ENCODE measurements around the gene GSK3B. TPM values are rescaled to one million over a fixed set of nuclear protein-coding genes. Genes with fewer than 3 reads are reported as not detected.
A peak's percentile ranks its signal among the peaks of the same experiment; 100 is the strongest.

The GSK3B gene
- total and polyA plus RNA-seq, 2 donors (not counting 3 experiments of a cell fraction or from before 2014, with no cell fraction given) = 22.1 to 50.1 TPM

- Histone ChIP-seq H4K20me1 (replicated peaks; ENCODE audit: control insufficient read depth, extremely low read depth, insufficient read depth, low read length) (peaks cover 28% of the 10 kb centered on the region), H3K4me2 (ENCODE audit: insufficient read depth, low read length) (peak overlapping the region; percentile 99), H3K36me3 (ENCODE audit: control insufficient read depth in 2 of 2, extremely low read depth in 1 of 2, insufficient read depth in 2 of 2, low read length in 2 of 2) (no peaks in the 10 kb centered on the region), H3K4me3 (replicated peaks in 1 of 3; ENCODE audit: insufficient read depth in 1 of 3, low read depth in 1 of 3, low read length in 3 of 3) (peak overlapping the region; percentile 79 to 100 (median 99)), H3K27me3 (ENCODE audit: control insufficient read depth in 2 of 2, insufficient read depth in 2 of 2, low read length in 2 of 2) (no peaks in the 10 kb centered on the region), H3K79me2 (ENCODE audit: control insufficient read depth, insufficient read depth, low read length) (peaks cover 66% of the 10 kb centered on the region), H3K9ac (replicated peaks; ENCODE audit: extremely low read depth, insufficient read depth, low read length) (peak overlapping the region; percentile 100), H3K9me3 (replicated peaks; ENCODE audit: control insufficient read depth, insufficient read depth, low read length) (no peaks in the 10 kb centered on the region), H3K27ac (ENCODE audit: insufficient read depth, low read depth, low read length) (peak overlapping the region; percentile 77), H3K9me1 (replicated peaks; ENCODE audit: control insufficient read depth, extremely low read depth, insufficient read depth, low read length) (peaks cover 4% of the 10 kb centered on the region), H2AFZ (ENCODE audit: low read depth, low read length) (peak overlapping the region; percentile 11), H3K4me1 (ENCODE audit: control insufficient read depth, extremely low read depth, insufficient read depth, low read length) (peaks cover 35% of the 10 kb centered on the region)
- CTCF ChIA-PET = interaction anchor here (0.8 to 1.8 kb wide), 6 partner anchors 44 to 201 kb away, joined by 3 to 11 read pairs (median 4); no protein-coding TSS in a partner anchor
- dilution Hi-C loops (cut with MboI; ENCODE audit: extremely low pct_ligation_motif_present, low sequenced_read_pairs) (no loop called here), intact Hi-C loops (cut with micrococcal nuclease) (loop anchor here (1.0 to 5.0 kb wide), 5 partner anchors 104 to 416 kb away; partner anchors contain the start of gene COX17)
- TSS peak; percentile 23 for BruUV-seq (replicated peaks)
- POLR2A ChIA-PET = interaction anchor here (0.6 to 3.3 kb wide), 3 partner anchors 14 to 100 kb away, joined by 3 to 37 read pairs (median 3); no protein-coding TSS in a partner anchor
- FAIRE-seq = peak; percentile 4
- DNase-seq (ENCODE audit: low read depth, low spot score) = peak; percentile 73
- no peak for TF ChIP-seq POLR2AphosphoS5 (IDR thresholded peaks at IDR 0.05; ENCODE audit: insufficient read depth, low read depth, low read length)
- TF ChIP-seq POLR2A (IDR thresholded peaks at IDR 0.05; ENCODE audit: low read depth, low read length) = no peak
- TF ChIP-seq EZH2 (IDR thresholded peaks at IDR 0.05; ENCODE audit: borderline replicate concordance, low read depth, low read length, severe bottlenecking) = no peak
- no peak for TF ChIP-seq MYC (IDR thresholded peaks at IDR 0.05; ENCODE audit: low read depth, low read length)
- no peak for TF ChIP-seq CTCF (IDR thresholded peaks at IDR 0.05; ENCODE audit: extremely low read depth in 1 of 2, insufficient read depth in 1 of 2, low read depth in 1 of 2, low read length in 2 of 2)
- TF ChIP-seq JUN (IDR thresholded peaks at IDR 0.05; ENCODE audit: borderline replicate concordance, insufficient read depth, insufficient read length, low read depth) = no peak
- no peak for TF ChIP-seq FOS (IDR thresholded peaks at IDR 0.05; ENCODE audit: borderline replicate concordance, insufficient read depth, low read length)
- no peak for TF ChIP-seq GATA2 (IDR thresholded peaks at IDR 0.05; ENCODE audit: insufficient read depth, insufficient read length, low read depth, low read length)
- TF ChIP-seq, protein P1, sequence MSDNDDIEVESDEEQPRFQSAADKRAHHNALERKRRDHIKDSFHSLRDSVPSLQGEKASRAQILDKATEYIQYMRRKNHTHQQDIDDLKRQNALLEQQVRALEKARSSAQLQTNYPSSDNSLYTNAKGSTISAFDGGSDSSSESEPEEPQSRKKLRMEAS (IDR thresholded peaks at IDR 0.05; ENCODE audit: insufficient read depth, insufficient read length) = no peak
Observed at GRCh38 chr3:120093119-120093910, 932 bp downstream of the GSK3B start.
